GM19239 (cell line): ENCODE measurements around the gene ERBB4.

Source experiments
- DNase-seq: peaks from one replicate; pipeline ENCODE4 v3.0.0; 2011; ENCODE audit warnings: low spot score; ENCODE audit not compliant: insufficient read length
- FAIRE-seq: peaks from 2 replicates; lab custom pipeline; 2011; peaks lifted over from hg19 to GRCh38; lab: Jason Lieb, UNC

ERBB4 gene

DNA sequence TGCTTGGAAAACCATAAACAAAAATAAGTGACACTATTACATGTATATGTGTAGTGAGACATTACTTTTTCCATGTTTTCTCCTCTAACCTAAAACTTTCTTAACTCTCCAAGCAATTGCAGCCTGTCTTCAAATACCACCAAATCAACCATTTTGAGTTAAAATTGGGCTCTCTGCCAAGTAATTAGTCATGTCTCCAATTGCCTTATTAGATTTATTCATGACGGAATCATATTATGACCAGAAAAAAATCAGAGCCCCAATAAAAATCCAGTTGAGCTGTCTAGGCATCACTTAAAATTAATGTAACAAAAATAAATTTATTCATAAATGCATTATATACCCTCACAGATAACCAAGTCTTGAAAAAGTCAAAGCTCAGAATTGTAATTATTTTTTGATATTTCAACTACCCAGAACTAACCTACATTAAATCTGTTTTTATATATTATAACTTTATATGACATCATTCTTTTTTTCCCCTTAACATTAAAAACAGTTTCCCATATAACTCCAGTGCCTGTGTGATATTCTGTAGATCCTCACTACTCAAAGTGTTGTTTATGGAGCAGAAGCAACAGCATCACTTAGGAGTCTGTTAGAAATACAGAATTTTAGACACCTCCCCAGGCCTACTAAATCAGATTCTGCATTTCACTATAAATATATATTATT is 157.0 kb downstream of the ERBB4 start:
- DNase-seq: no peak
- no peak for FAIRE-seq

DNA sequence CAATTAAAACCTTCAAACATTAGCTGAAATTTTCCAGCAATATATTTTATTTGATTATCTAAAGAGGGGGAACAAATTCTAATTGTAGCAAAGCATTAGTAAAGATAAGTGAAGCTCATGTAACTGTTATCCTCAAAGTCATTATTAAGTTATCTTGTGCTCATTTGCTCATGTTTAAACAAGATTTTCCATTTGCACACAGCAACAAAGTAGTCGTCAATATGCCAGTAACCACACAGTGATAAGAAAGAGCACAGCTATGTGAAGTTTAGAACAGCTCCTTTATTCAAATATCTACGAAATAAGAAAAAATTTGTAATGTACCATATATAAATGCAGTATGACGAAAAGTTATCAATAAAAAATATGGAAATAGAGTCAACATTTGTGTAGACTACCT is 159.5 kb downstream of the ERBB4 start:
- FAIRE-seq: no peak
- DNase-seq: no peak

DNA sequence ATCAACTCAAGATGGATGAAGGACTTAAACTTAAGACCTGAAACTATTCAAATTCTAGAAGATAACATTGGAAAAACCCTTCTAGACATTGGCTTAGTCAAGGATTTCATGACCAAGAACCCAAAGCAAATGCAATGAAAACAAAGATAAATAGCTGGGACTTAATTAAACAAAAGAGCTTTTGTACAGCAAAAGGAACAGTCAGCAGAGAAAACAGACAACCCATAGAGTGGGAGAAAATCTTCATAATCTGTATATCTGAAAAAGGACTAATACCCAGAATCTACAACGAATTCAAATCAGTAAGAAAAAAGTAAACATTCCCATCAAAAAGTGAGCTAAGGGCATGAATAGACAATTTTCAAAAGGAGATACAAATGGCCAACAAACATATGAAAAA is 171.2 kb downstream of the ERBB4 start:
- FAIRE-seq (no peak), DNase-seq (no peak)

DNA sequence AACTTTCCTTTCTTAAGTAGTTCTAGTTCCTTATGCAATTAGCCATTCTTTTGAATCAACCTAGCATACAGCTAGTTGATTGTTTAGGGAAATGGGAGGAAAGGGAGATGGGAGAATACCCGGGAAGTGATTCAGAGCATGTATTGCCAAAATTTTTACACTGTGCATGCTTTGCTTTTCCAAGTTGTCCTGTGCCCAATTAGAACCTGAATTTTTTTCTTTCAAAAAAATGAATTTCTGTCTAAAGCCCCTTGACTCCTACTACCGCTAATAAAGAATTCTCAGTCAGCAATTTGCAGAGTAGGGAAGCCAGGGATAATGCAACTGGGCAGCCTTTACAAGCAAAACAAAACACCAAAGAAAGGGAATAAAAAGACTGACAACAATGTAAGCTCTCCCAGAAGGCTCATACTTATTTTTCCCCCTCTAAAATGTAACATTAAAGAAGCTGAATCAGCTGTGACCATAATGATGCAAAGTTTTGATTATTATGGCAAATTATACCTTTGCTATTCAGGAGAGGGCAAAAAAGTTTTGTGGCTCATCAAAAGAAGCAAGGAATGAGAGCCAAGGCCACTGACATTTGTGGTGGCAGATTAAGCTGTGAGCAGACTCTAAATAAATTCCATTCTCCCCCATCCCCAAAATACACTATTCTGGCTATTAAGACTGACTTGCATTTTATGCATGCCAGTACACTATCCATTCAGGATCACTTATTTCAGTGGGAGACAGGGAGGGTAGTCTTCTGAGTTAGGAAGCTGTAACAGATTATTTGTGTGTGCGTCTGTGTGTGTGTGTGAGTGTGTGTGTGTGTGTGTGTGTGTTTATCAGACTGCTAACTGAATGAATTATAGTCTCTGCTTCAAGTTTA is 174.3 kb downstream of the ERBB4 start:
- DNase-seq (no peak), FAIRE-seq (no peak)

DNA sequence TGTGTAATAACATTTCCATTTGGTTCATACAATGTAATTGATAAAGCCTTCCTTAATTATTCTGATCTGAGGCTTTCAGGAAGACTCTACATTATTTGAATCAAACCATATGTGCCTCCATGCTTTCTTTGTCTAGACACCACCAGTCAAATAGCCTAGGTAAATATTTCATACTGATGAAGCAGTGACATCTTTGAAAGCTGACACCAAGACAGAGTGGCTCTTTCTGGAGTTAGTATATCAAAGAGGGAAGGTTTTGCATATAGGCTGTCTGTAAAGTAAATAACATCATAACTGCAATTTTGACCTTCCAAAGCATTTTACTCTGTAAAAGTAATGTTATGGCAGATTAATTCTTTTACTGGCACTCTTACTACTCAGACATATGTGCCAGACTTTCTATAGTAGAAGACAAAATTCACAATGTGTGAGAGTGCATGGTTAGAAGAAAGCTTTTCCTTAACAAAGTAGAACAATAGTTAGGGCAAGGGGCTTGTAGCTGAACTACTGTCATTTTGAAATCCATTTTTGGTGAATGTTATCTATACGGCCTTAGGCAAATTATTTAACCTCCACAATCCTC is 177.3 kb downstream of the ERBB4 start:
- DNase-seq (no peak), FAIRE-seq (no peak)

DNA sequence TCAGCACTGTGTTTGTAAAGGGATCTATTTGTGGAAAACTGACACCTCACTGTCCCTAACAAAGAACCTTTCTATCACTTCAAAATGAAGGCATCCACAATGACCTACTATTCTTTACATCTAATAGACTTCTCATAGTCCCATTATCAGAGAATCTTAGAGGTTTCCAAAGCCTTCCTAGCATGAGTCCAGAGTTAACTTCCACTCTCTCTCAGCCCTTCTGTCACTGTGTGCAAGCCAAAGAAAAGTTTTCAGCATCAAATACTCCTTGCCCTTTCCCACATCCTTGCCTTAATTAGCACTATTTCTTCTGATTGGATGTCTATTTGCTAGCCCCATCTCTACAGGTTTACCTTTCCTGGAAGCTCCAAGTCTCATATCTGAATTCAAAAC is 178.5 kb downstream of the ERBB4 start:
- FAIRE-seq: no peak
- no peak for DNase-seq

DNA sequence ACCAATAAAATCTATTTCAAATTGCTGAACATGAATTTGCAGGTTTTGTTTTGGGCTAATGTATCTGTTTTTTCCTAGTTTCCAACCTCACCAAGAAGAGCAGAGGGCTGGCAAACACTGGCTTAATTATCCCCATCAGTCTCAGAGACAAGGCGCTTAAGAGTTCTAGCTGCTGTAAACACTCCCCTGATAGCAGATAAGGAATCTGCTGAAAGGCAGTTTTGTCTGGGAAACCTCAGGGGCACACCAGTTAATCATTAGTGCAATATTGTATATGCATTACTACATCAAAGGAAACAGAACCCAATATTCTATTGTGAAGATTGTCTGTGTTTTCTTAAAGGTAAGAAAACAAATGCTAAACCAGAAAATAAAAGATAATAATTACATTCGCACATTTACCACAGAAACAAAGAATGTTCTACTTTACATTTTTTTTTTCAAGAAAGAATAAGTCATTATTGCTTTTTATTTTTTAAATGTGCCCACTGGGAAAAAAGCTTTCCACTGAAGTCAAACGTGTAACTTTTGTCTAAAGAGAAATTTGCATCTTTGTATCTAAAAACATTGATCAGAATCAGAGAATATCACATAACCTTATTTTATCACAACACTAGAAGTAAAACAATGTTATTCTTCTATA is 179.1 kb downstream of the ERBB4 start:
- DNase-seq (no peak), FAIRE-seq (no peak)

DNA sequence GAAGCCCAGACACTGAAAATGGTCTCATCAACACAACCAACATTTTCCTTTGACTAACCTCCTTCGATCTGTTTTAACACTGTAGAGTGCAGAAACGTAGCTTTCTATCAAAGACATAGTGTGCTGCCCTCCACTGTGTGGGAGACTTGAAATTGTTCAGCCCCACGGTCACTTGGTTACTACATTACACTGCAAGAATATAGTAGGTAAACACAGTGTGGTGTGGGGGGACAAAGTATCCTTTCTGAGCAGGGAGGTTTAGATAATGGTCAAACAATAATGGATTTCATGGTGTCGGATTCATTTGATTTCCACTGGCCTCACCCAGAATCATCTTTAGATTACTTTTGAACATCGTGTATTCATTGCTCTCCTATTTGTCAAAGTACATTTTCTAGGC is 181.0 kb downstream of the ERBB4 start:
- FAIRE-seq (no peak), DNase-seq (no peak)

DNA sequence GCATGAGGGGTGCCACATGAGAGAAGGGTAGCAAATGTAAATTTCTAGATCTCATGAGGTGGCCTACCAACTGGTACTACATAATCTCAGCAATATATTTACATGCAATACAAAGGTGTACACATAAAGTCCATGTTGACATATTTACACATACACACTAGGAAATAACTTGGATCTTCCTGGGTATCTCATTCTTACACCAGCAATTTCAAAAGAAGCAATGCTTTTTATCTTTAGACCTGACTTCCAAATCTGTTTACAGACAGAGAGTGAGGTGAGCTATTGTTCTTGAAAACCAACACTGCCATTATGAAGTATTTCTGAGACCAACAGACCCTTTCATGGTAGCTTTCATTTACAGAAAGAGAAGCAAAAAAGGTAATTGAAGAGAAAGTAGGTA is 184.2 kb downstream of the ERBB4 start:
- FAIRE-seq: no peak
- no peak for DNase-seq

DNA sequence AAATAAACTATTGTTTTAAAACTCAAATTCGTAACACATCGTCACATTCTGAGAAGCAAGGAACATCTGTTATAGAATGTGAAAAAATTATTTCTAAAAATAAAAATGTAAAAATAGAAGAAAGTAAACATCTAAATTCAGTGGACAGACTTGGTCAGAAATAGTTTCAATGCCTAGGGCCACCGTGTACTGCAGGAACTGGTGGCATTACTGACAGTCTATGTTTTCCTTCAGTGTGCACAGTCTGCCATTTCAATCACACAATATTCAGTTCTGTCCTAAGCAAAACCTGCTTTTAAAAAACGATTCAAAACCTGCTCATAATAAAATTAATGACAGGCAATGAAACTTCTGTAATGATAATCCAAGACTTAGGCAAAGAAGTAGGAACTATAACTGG is 190.1 kb downstream of the ERBB4 start:
- FAIRE-seq (no peak), DNase-seq (no peak)

DNA sequence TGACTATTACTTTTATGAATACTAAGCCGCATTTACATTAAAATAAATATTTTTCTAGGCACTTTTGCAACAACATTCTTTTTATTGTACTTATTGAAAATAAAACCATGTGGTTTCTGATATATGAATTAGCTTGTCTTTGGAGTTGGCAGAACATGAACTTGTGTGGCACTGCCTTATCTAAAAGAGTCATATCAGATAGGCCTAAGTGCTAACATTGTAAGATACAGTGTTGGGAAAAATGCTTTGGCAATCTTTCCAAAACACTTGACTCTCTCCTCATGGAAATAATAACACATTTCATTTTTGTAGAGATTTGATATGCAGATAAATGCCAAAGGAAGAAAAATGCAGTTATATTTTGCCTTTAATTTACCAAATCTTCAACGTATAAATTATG is 191.7 kb downstream of the ERBB4 start:
- FAIRE-seq: no peak
- no peak for DNase-seq

DNA sequence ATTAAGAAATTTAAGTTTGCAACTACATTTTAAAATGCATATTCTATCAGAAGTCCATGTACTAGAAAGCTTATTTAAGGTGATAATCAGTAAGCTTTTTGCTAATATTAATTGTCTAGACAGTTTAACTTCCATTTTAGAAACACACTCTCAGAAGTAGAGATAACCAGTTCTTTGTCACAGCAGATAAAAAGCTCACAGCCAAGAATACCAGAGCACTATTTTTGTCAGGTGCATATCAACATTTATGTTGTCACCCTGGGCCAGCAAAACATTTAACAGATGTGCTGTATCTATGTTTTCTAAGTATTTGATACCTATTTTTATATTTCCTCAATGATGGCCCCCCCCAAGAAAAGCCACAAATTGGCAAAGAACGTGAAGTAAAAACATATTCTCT is 192.6 kb downstream of the ERBB4 start:
- DNase-seq: no peak
- FAIRE-seq: no peak

DNA sequence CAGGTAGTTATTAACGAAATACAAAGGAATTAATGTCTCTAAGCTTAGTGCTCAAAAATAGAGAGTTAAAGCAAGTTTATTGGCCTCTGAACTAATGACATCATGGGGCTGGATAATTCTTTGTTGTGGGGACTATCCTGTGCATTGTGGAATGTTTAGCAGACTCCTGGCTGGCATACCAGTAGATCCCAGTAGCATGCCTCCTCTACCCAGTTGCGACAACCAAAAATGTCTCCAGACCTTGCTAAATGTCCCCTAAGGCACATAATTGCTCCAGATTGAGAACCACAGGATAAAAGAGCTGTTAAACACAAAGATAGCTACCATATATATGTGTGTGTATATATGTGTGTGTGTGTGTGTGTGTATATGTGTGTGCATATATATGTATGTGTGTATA is 194.5 kb downstream of the ERBB4 start:
- no peak for FAIRE-seq
- DNase-seq: no peak

DNA sequence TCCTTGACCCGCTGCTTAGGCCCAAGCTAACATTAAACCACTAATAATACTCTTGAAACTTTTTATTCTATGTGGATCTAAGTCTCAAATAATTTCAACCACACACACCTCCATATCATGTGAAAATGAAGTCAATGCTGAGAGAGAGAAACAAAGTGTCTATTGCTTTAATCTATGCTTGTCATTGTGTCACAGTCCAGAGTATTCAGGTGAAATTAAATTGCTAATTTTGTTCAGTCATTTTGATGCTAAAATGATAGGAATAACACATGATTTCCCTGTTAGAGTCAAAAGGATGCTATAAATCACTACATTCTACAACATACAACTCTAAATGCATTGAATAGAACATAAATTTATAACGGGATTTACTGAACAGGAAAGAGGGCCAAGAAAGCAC is 195.4 kb downstream of the ERBB4 start:
- no peak for DNase-seq
- no peak for FAIRE-seq

DNA sequence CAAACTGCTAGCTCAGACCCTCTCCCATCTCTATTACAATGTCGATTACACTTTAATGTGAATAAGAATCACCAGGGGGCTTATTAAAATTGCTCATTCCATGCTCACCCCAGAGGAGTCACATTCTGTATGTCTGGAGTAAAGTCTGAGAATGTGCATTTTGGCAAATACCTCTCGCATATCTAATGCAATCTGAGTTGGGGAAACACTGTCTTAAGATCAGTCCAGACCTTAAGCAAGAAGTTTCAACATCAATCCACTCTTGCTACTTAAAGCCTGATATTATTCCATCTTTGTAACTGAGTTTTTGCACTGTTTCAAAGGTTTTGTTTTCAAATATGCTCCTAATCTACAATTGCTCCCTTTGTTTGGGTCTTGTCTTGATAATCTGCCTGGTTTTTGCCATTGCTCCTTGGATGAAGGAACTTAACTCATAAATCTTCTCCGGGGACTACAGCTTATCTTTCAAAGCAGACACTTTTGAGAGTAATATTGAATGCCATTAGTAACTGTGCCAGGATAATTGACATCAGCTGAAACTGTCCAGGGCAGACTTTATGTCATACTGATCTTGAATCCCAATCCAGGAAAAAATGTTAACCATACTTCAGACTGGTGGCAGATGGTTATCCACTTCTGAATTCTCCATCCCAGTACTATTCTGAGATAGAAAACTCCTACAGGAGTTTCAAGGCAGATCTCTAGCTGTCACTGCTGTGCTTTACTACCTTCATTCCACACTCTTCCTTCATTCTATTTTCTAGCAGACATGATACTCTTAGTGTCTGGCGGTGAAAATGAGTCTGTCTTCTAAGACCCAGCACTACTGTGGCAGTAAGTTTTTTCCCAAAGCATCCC is 200.9 kb downstream of the ERBB4 start:
- no peak for FAIRE-seq

DNA sequence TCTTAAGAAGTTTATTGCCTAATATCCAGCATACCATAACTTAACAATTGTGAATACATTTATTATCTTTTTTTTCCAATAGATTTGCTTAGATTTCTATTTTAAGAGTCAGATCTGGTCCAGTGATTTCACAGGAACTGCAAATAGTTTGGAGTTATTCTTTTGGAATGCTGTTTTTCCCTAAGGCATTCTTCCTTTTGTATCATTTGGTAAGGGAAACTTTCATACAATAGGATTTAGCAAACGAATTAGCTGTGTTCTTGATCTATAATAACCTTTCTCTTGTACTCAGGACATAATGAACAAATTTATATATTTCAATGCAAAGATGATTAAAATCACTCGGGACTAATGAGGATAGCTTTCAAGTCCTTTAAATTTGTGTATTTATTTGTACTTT is 201.6 kb downstream of the ERBB4 start:
- DNase-seq: no peak

More for the DNA sequence above, 200.9 kb downstream of the ERBB4 start:
- DNase-seq: no peak

DNA sequence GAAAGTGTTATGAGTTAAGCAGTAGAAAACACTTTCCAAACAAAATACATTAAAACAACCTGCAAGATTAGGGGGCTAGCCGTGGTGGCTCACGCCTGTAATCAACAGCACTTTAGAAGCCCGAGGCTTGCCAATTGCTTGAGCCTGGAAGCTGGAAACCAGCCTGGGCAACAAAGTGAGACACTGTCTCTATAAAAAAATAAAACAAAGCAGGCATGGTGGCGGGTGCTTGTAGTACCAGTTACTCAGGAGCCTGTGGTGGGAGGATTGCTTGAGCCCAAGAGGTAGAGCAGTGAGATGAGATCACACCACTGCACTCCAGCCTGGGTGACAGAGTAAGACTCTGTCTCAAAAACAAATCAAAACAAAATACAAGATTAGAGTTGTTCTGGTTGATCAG is 208.3 kb downstream of the ERBB4 start:
- DNase-seq (no peak), FAIRE-seq (no peak)

More for the DNA sequence above, 201.6 kb downstream of the ERBB4 start:
- FAIRE-seq: no peak

DNA sequence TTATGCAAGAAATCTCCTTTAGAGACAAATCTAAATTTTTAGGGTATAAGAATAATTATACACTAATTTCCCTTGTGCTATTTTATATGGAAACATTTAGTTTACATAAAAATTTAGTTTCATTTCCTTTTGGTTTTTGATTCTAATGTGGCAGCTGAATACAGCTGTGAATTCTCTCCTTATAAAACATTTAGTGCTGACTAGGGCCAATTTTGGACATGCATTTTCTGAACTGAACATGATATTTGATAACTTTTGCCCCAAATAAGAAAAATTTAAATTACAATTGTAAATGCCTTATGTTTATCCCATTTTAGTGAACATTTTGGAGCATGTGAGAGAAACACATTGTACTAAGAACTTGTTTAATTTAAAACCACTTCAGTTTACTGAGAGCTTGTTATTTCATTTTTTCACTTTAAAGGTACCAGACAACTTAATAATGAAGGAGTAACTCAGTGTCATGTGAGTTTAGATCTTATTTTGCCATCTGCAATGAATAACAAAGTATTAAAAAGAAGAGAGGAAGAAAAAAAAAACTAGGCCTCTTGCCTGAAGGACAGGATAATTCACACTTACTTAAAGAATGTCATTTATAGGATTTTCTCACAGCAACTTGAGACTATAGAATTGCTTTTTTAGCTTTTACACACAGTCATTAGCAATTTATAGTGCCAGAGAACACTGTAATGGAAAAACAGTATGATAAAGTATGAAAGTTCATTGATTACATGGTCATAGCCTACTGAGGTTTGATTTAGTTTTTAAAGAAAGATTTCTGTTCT is 209.7 kb downstream of the ERBB4 start:
- no peak for FAIRE-seq
- DNase-seq: no peak

DNA sequence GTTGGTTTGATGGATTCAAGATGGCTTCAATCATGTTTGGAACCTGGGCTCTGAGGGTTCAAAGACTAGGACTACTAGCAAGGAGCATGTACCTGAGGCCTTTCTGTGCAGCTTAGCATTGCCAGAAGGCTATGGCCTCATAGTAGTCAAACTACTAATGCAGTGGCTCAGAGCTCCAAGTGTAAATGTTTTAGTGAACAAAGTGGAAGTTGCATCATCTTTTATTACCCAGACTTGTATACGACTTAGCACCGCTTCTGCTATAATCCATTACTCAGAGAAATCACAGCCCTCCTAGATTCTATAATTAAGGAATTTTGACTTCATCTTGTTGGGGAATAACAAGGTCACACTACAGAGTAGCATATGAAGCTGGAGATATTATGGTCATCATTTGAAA is 210.5 kb downstream of the ERBB4 start:
- DNase-seq: no peak
- no peak for FAIRE-seq
